ENCODE measurements around the gene APLP2.

- no peak for TF ChIP-seq SUZ12 (IDR thresholded peaks at IDR 0.05; ENCODE audit: extremely low read depth, insufficient read depth, insufficient read length)
- TF ChIP-seq ZNF274 (IDR thresholded peaks at IDR 0.05; ENCODE audit: low read depth, low read length), result no peak
- TF ChIP-seq YY1 (IDR thresholded peaks at IDR 0.05; ENCODE audit: insufficient read depth, insufficient read length), result no peak
Observed at GRCh38 chr11:130031056-130031455, 38.6 kb upstream of the APLP2 start.
